ENCODE data around the gene FASTK. TPM values are rescaled to one million over a fixed set of nuclear protein-coding genes. Genes with fewer than 3 reads are reported as not detected.

The FASTK gene
- total RNA-seq, 1 donor from 2014 or later: 75.7 TPM

- intact Hi-C loops (cut with micrococcal nuclease): no loop called here
- Histone ChIP-seq H3K27ac (replicated peaks) (no peak overlapping the region), H3K4me1 (peaks cover 28% of the 10 kb centered on the region), H3K27me3 (ENCODE audit: low read depth) (peaks cover 8% of the 10 kb centered on the region), H3K4me3 (no peak overlapping the region), H3K36me3 (no peaks in the 10 kb centered on the region), H3K9me3 (replicated peaks) (no peaks in the 10 kb centered on the region)
- TF ChIP-seq CTCF (IDR thresholded peaks at IDR 0.05; ENCODE audit: borderline replicate concordance): no peak
- no peak for DNase-seq
Observed at GRCh38 chr7:151053751-151054150, 26.9 kb downstream of the FASTK start.

GRCh38 chr7:151053096-151053495 is 27.5 kb downstream of the FASTK start:
- intact Hi-C loops (cut with micrococcal nuclease): no loop called here
- TF ChIP-seq CTCF (IDR thresholded peaks at IDR 0.05; ENCODE audit: borderline replicate concordance): no peak
- DNase-seq: no peak
- Histone ChIP-seq H3K36me3 (no peaks in the 10 kb centered on the region), H3K27me3 (ENCODE audit: low read depth) (peaks cover 8% of the 10 kb centered on the region), H3K4me3 (no peak overlapping the region), H3K4me1 (peaks cover 22% of the 10 kb centered on the region), H3K27ac (replicated peaks) (no peak overlapping the region), H3K9me3 (replicated peaks) (no peaks in the 10 kb centered on the region)

- peak; percentile 52 for DNase-seq
- intact Hi-C loops (cut with micrococcal nuclease): no loop called here
- H3K9me3 ChIP-seq (replicated peaks): no peaks in the 10 kb centered on the region
- no peak for TF ChIP-seq CTCF (IDR thresholded peaks at IDR 0.05; ENCODE audit: borderline replicate concordance)
- H3K27me3 ChIP-seq (ENCODE audit: low read depth): peaks cover 8% of the 10 kb centered on the region
- H3K4me1 ChIP-seq: peaks cover 10% of the 10 kb centered on the region
- H3K36me3 ChIP-seq: no peaks in the 10 kb centered on the region
- H3K27ac ChIP-seq (replicated peaks): no peak overlapping the region
- H3K4me3 ChIP-seq: peak overlapping the region; percentile 36
Observed at GRCh38 chr7:151051108-151051507, 29.5 kb downstream of the FASTK start.

- peaks cover 12% of the 10 kb centered on the region for H3K36me3 ChIP-seq
- H3K4me3 ChIP-seq: no peak overlapping the region
- no peak overlapping the region for H3K27ac ChIP-seq (replicated peaks)
- H3K27me3 ChIP-seq (ENCODE audit: low read depth): peaks cover 8% of the 10 kb centered on the region
- intact Hi-C loops (cut with micrococcal nuclease): no loop called here
- DNase-seq: no peak
- no peak for TF ChIP-seq CTCF (IDR thresholded peaks at IDR 0.05; ENCODE audit: borderline replicate concordance)
- peaks cover 10% of the 10 kb centered on the region for H3K4me1 ChIP-seq
- no peaks in the 10 kb centered on the region for H3K9me3 ChIP-seq (replicated peaks)
Observed at GRCh38 chr7:151048911-151049463, 31.6 kb downstream of the FASTK start.

- intact Hi-C loops (cut with micrococcal nuclease): no loop called here
- Histone ChIP-seq H3K9me3 (replicated peaks) (no peaks in the 10 kb centered on the region), H3K4me3 (no peak within 1 kb of the TSS), H3K36me3 (peaks cover 15% of the 10 kb centered on the region), H3K27me3 (ENCODE audit: low read depth) (peaks cover 8% of the 10 kb centered on the region), H3K27ac (replicated peaks) (no peak within 1 kb of the TSS), H3K4me1 (peaks cover 10% of the 10 kb centered on the region)
- DNase-seq: no peak
- TF ChIP-seq CTCF (IDR thresholded peaks at IDR 0.05; ENCODE audit: borderline replicate concordance): no peak
Observed at GRCh38 chr7:151047976-151048815, 32.4 kb downstream of the FASTK start, which contains the start of gene ASIC3. ASIC3 (plus strand) TSS chr7:151048531; CDS start chr7:151048886, 355 bp downstream.

All from left ventricle myocardium inferior (tissue), 1 donor.